HEK293 (cell line): ENCODE measurements around the gene TRAF1.

Source experiments
- CTCF ChIA-PET: fragments of 350-600 bp; formaldehyde crosslinking; extraction: SDS; loops from one replicate; lab custom pipeline; 2021; ENCODE audit warnings: antibody characterized with exemption; lab: Yijun Ruan, JAX
- POLR2A ChIA-PET: fragments of 300-600 bp; formaldehyde crosslinking; extraction: SDS; loops from one replicate; lab custom pipeline; 2020; ENCODE audit warnings: antibody characterized with exemption, inconsistent platforms; lab: Yijun Ruan, JAX
- H3K27ac ChIP-seq: fragments of 200-500 bp; sonication (Bioruptor generic); 2 replicates; pipeline ENCODE4 v1.5.1; 2014; ENCODE audit warnings: low read depth, low read length, control low read depth, inconsistent platforms; ENCODE audit errors: extremely low read depth
- H3K36me3 ChIP-seq, 2 experiments: fragments of 200-500 bp in 1 of 2; sonication (Bioruptor generic) in 1 of 2; 1 replicate in 1 of 2; 2 replicates in 1 of 2; pipeline ENCODE4 v1.5.1; 2014 to 2017; ENCODE audit warnings: inconsistent platforms in 2 of 2, low read length in 2 of 2; ENCODE audit not compliant: control insufficient read depth in 2 of 2, insufficient read depth in 1 of 2
- H3K4me1 ChIP-seq: fragments of 200-500 bp; sonication (Bioruptor generic); 2 replicates; pipeline ENCODE4 v1.5.1; 2014; ENCODE audit warnings: mild to moderate bottlenecking, low read length, inconsistent platforms; ENCODE audit not compliant: control insufficient read depth, insufficient read depth
- H3K4me3 ChIP-seq: 2 replicates; pipeline ENCODE4 v1.5.1; 2011; ENCODE audit warnings: low read depth, mild to moderate bottlenecking, control low read depth, low read length, moderate library complexity
- H3K9me3 ChIP-seq: fragments of 200-500 bp; sonication (Bioruptor generic); 2 replicates; pipeline ENCODE4 v1.5.1; 2014; ENCODE audit warnings: low read depth, low read length, inconsistent platforms; ENCODE audit not compliant: control insufficient read depth, insufficient read depth
- CTCF ChIP-seq: fragments of 450-650 bp; formaldehyde crosslinking; IDR thresholded peaks from 2 replicates; pipeline ENCODE4 v1.5.1; 2016; ENCODE audit warnings: missing biosample characterization, missing genetic modification characterization
- IKZF3 ChIP-seq: fragments of 450-650 bp; IDR thresholded peaks from 2 replicates; pipeline ENCODE4 v1.5.0; 2018; ENCODE audit warnings: missing biosample characterization, mild to moderate bottlenecking, missing genetic modification characterization, moderate library complexity
- PRDM1 ChIP-seq: fragments of 450-650 bp; formaldehyde crosslinking; IDR thresholded peaks from 2 replicates; pipeline ENCODE4; 2016; ENCODE audit warnings: missing biosample characterization, missing genetic modification characterization
- REST ChIP-seq: fragments of 450-650 bp; formaldehyde crosslinking; IDR thresholded peaks from 2 replicates; pipeline ENCODE4 v1.5.1; 2016; ENCODE audit warnings: missing biosample characterization, missing genetic modification characterization
- SCRT1 ChIP-seq: fragments of 450-650 bp; formaldehyde crosslinking; IDR thresholded peaks from 2 replicates; pipeline ENCODE4 v1.5.1; 2016; ENCODE audit warnings: missing biosample characterization, missing genetic modification characterization, borderline replicate concordance
- SETDB1 ChIP-seq: IDR thresholded peaks from one replicate; pipeline ENCODE4 v1.6.1; 2017; ENCODE audit warnings: mild to moderate bottlenecking, low read length, moderate library complexity, mixed read lengths; ENCODE audit not compliant: insufficient read length
- ZBTB10 ChIP-seq: fragments of 450-650 bp; formaldehyde crosslinking; IDR thresholded peaks from 2 replicates; pipeline ENCODE4 v1.5.1; 2016; ENCODE audit warnings: missing biosample characterization, missing genetic modification characterization
- ZBTB17 ChIP-seq: fragments of 450-650 bp; formaldehyde crosslinking; IDR thresholded peaks from 2 replicates; pipeline ENCODE4 v1.5.1; 2016; ENCODE audit warnings: missing biosample characterization, missing genetic modification characterization
- ZNF114 ChIP-seq: fragments of 450-650 bp; formaldehyde crosslinking; IDR thresholded peaks from 2 replicates; pipeline ENCODE4 v1.5.0; 2017; ENCODE audit warnings: missing biosample characterization, missing genetic modification characterization
- ZNF2 ChIP-seq: fragments of 450-650 bp; formaldehyde crosslinking; IDR thresholded peaks from 2 replicates; pipeline ENCODE4 v1.5.1; 2016; ENCODE audit warnings: missing biosample characterization, missing genetic modification characterization
- ZNF266 ChIP-seq: fragments of 450-650 bp; formaldehyde crosslinking; IDR thresholded peaks from 2 replicates; pipeline ENCODE4 v1.5.1; 2016; ENCODE audit warnings: missing biosample characterization, missing genetic modification characterization, low read depth
- ZNF473 ChIP-seq: fragments of 450-650 bp; formaldehyde crosslinking; IDR thresholded peaks from 2 replicates; pipeline ENCODE4 v1.5.1; 2017; ENCODE audit warnings: missing biosample characterization, missing genetic modification characterization
- ZNF621 ChIP-seq: fragments of 450-650 bp; formaldehyde crosslinking; IDR thresholded peaks from 2 replicates; pipeline ENCODE4 v1.5.1; 2017; ENCODE audit warnings: missing biosample characterization, missing genetic modification characterization
- ZNF791 ChIP-seq: fragments of 450-650 bp; formaldehyde crosslinking; IDR thresholded peaks from 2 replicates; pipeline ENCODE4 v1.5.1; 2016; ENCODE audit warnings: missing biosample characterization, missing genetic modification characterization
- ZNF843 ChIP-seq: fragments of 450-650 bp; formaldehyde crosslinking; IDR thresholded peaks from 2 replicates; pipeline ENCODE4 v1.5.1; 2016; ENCODE audit warnings: missing biosample characterization, missing genetic modification characterization
- ZSCAN4 ChIP-seq: fragments of 450-650 bp; formaldehyde crosslinking; IDR thresholded peaks from 2 replicates; pipeline ENCODE4 v1.5.1; 2017; ENCODE audit warnings: missing biosample characterization, missing genetic modification characterization

The TRAF1 gene

GRCh38 chr9:120914396-120914795 lies 12.2 kb downstream of the TRAF1 start:
- POLR2A ChIA-PET = interaction anchor here (2.1 kb wide), 1 partner anchor 121 kb away, joined by 5 read pairs; the partner anchor contains the start of gene FBXW2
- H3K27ac ChIP-seq = no peak overlapping the region
- H3K9me3 ChIP-seq = no peaks in the 10 kb centered on the region
- H3K4me1 ChIP-seq = no peaks in the 10 kb centered on the region
- TF ChIP-seq ZNF621 (tag by site-specific recombination) = no peak
- no peak for TF ChIP-seq ZNF114 (tag by site-specific recombination)
- TF ChIP-seq ZNF791 (tag by site-specific recombination) = no peak
- no peak for TF ChIP-seq ZSCAN4 (tag by site-specific recombination)
- no peak for TF ChIP-seq CTCF (tag by site-specific recombination)
- no peak for TF ChIP-seq ZBTB10 (tag by site-specific recombination)
- TF ChIP-seq ZNF473 (tag by site-specific recombination) = no peak
- no peak for TF ChIP-seq SCRT1 (tag by site-specific recombination)
- no peak for TF ChIP-seq ZNF266 (tag by site-specific recombination)
- no peak for TF ChIP-seq SETDB1
- TF ChIP-seq IKZF3 (tag by site-specific recombination) = no peak
- TF ChIP-seq ZNF843 = no peak
- TF ChIP-seq ZNF2 = no peak
- TF ChIP-seq ZBTB17 (tag by site-specific recombination) = no peak
- H3K4me3 ChIP-seq = no peak overlapping the region
- H3K36me3 ChIP-seq = no peaks in the 10 kb centered on the region
- CTCF ChIA-PET = interaction anchor here (0.9 kb wide), 1 partner anchor 961 kb away, joined by 3 read pairs; no protein-coding TSS in a partner anchor

- Histone ChIP-seq H3K4me1 (no peaks in the 10 kb centered on the region), H3K36me3 (no peaks in the 10 kb centered on the region), H3K4me3 (no peak overlapping the region), H3K9me3 (no peaks in the 10 kb centered on the region), H3K27ac (no peak overlapping the region)
- TF ChIP-seq REST (tag by site-specific recombination) = peak; percentile 97
- TF ChIP-seq PRDM1 (tag by site-specific recombination) = no peak
- ChIA-PET POLR2A (interaction anchor here (2.1 kb wide), 1 partner anchor 121 kb away, joined by 5 read pairs; the partner anchor contains the start of gene FBXW2), CTCF (interaction anchor here (0.9 kb wide), 1 partner anchor 962 kb away, joined by 3 read pairs; no protein-coding TSS in a partner anchor)
Observed at GRCh38 chr9:120913647-120914264, 12.8 kb downstream of the TRAF1 start.
